RPMI7951 (cell line): ENCODE results near the gene CREBL2. TPM values are rescaled to one million over a fixed set of nuclear protein-coding genes. Genes with fewer than 3 reads are reported as not detected.
"Not testable (repeated sequence)": the region's sequence is repeated elsewhere in the genome, so short reads cannot be mapped to it uniquely, and the experiment has no call there.

Source experiments
- DNase-seq: peaks from one replicate; pipeline ENCODE4 v3.0.0-alpha.2; 2012; ENCODE audit warnings: low read depth
- total RNA-seq: library from RNA; depleted of rRNA; stranded (reverse); fragments of >200 nt; shearing (Covaris generic); gene quantifications from 2 replicates; pipeline ENCODE4 v1.2.3, GENCODE V29; 2014

Gene CREBL2
- total RNA-seq, 1 experiment from 2014 or later: 25.4 TPM

GRCh38 chr12:12635651-12636050 is 24.0 kb downstream of the CREBL2 start:
- no peak for DNase-seq

DNA sequence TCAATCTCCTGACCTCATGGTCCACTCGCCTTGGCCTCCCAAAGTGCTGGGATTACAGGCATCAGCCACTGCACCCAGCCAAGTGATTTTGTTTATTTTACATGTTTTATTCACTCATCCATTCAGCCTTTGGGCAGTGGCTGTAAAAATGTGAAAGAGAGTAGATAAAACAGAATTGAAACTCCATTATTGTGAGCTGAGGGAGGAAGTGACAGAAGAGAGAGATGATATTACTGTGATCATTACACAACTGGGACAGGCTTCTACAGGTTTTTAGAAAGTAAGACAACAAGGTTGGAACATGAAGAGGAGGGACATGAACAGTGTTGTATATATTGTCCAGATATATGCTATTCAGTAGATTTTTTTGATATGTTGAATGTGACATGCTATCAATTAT is 25.0 kb downstream of the CREBL2 start:
- no peak for DNase-seq

DNA sequence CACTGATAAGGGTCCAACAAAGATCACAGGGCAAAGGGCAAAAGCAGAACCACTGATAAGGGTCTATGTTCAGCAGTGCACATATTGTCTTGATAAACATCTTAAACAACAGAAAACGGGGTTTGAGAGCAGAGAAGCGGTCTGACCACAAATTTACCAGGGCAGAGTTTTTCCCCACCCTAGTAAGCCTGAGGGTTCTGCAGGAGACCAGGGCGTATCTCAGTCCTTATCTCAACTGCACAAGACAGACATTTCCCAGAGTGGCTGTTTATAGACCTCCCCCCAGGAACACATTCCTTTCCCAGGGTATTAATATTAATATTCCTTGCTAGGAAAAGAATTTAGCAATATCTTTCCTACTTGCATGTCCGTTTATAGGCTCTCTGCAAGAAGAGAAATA is 28.3 kb downstream of the CREBL2 start:
- not testable (repeated sequence) for DNase-seq

DNA sequence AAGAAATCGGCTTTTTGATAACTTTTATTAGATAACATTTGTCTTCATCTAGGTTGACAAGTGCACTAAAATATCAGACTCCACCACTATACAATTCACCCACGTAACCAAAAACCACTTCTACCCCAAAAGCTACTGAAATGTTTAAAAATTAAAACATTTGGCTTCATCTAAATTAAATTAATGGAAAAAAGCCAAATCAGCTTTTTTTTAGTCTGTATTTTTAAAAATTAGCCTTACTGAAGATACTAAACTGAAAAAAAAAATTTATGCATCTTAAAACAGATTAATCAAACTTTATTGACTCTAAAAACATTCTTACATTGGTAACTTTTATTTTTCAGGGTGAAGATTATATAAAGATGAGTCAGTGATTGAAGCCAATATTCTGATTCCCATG is 30.0 kb downstream of the CREBL2 start:
- DNase-seq: no peak

DNA sequence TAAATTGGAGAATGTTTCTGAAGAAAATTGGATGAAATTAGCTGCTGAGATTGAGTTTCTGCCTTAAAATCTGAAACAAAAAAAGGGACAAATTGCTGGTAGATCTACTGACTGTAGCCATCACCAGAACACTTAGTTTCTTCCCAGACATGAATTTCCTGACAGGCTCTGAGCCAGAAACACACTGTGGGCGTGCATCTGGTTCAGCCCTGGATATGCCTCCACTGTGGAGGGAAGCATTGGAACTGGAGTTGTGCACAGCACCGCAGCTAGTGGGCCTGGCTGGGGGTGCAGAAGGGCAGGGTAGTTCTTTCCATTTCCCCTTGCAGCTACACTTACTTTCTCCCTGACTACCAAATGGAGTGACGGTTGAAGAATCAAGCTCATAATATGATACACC is 31.2 kb downstream of the CREBL2 start:
- no peak for DNase-seq

- peak; percentile 39 for DNase-seq
Measured at GRCh38 chr12:12645485-12645884, 33.8 kb downstream of the CREBL2 start.

DNA sequence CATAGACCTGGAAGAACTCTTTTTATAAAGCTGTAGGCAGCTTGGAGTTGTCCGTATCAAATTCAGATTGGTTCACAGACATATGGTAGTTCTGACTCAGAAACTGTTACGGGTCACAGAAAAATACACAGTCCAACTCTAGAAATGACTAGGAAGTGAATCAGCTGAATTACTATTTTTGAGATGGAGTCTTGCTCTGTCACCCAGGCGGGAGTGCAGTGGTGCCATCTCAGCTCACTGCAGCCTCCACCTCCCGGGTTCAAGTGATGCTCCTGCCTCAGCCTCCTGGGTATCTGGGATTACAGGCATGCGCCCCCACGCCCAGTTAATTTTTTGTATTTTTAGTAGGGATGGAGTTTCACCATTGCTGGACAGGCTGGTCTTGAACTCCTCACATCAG is 34.3 kb downstream of the CREBL2 start:
- peak; percentile 76 for DNase-seq

- no peak for DNase-seq
Measured at GRCh38 chr12:12646483-12647072, 34.9 kb downstream of the CREBL2 start.

- no peak for DNase-seq
Measured at GRCh38 chr12:12648284-12648683, 36.6 kb downstream of the CREBL2 start.

DNA sequence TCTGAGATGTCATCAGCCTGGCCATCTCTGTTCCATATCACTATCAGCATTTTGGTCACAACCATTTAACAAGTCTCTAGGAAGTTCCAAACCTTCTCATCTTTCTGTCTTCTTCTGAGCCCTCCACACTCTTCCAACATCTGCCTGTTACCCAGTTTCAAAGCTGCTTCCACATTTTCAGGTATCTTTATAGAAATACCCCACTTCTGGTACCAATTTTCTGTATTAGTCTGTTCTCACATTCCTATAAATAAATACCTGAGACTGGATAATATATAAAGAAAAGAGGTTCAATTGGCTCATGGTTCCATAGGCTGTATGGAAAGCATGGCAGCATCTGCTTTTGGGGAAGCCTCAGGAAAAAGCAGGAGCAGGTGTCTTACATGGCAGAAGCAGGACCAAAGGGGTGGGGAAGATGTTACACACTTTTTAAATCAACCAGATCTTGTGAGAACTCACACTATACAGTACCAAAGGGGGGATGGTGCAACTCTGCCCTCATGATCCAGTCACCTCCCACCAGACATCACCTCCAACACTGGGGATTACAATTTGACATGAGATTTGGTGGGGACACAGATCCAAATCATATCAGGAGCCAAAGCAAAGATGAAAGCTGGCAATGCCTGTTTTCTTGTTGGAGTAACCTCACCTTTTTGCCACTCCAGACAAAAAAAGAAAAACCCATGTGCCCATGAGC is 37.4 kb downstream of the CREBL2 start:
- DNase-seq: no peak

DNA sequence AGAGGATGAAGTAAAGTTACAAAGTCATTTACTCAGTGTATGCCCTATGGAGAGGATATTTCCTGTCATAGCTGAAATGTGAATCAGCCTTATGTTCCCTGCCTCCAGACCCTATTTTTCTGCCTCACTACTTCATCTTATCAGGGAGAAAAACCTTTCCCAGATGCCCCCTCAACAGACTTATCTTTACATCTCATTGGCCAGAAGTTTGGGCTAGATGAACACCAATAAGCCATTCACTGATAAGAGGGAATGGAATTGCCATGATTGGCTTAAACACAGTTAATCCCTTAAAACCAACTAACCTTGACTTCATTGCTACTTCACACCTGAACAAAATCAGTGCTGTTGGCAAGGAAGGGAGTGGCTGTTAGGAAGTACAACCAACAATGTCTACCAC is 40.1 kb downstream of the CREBL2 start:
- no peak for DNase-seq

DNA sequence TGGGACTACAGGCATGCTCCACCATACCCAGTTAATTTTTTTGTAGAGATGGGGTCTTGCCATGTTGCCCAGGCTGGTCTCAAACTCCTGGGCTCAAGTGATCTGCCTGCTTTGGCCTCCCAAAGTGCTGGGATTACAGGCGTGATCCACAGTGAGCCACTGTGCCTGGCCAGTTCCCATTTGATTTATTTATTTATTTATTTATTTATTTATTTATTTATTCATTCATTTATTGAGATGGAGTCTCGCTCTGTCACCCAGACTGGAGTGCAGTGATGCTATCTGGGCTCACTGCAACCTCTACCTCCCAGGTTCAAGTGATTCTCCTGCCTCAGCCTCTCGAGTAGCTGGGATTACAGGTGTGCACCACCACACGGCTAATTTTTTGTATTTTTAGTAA is 41.0 kb downstream of the CREBL2 start:
- DNase-seq: not testable (repeated sequence)

DNA sequence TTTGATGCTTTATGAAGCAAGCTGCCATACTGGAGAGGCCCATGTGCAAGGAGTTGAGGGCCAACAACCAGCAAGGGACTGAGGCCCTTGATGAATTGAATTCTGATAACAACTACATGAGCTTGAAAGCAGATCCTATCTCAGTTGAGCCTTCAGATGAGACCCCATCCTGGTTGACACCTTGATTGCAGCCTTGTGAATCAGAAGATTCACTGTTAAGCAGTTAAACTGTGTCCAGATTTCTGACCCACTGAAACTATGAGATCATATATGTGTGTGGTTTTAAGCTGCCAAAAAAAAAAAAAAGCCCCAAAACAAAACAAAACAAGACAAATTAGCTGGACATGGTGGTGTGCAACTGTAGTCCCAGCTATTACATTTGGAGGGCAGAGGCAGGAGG is 42.2 kb downstream of the CREBL2 start:
- DNase-seq: no peak

DNA sequence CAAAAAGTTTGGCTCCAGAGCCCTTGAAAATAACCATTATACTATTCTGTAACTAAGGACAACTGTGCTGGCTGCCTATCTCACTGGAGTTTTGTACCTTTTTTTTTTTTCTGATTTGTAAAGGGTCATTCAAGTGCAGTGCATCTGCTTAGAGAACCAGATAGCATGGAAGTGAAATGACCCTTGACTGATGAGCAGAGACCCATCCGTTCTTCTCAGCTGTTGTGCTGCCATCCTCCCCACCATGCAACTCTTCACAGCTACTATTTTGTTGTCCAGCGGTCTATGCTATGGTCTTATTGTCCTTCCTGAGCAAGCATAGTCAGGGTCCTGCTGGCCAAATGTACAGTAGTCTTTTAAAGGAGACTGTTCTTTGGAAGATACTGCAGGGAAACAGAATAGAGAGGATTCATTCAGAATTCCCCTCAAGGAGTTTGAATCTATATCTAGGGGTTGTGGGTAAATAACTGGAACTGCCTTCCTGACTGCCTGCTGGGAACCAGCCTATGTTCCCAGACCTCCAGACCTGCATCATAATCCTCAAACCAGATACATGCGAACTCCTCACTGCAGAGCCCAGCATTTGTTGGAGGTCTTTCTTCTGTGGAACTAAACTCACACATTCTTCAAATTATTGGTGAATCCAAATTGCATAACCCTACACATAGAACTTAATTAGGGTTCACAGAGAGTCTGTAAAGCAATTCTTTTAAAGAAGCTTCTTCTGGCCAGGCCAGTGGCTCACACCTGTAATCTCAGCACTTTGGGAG is 43.2 kb downstream of the CREBL2 start:
- no peak for DNase-seq

- no peak for DNase-seq
Measured at GRCh38 chr12:12660201-12660600, 48.5 kb downstream of the CREBL2 start.

GRCh38 chr12:12661086-12661856 is 49.6 kb downstream of the CREBL2 start:
- DNase-seq: peak; percentile 62

- DNase-seq: no peak
Measured at GRCh38 chr12:12663644-12664294, 52.1 kb downstream of the CREBL2 start.

- no peak for DNase-seq
Measured at GRCh38 chr12:12665194-12665593, 53.5 kb downstream of the CREBL2 start.

DNA sequence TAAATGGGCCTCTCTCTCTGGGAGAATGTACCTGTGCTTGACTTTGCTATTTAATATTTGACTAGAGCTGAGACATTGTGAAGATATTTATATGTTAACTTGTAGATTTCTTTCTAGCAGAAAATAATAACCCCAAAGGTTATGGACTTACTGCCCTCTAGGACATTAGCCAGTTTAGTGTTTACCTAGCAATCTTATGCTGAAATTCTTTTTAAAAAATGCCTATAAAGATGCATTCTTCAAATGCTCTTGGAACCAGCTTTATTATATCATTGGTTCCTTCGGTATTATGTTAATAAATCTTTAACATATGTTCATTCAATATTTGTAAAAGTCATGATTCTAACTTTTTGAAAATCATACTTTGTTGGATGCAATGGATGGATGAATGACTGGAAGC is 56.3 kb downstream of the CREBL2 start:
- DNase-seq: no peak

GRCh38 chr12:12669020-12669419 is 57.3 kb downstream of the CREBL2 start:
- DNase-seq: no peak

DNA sequence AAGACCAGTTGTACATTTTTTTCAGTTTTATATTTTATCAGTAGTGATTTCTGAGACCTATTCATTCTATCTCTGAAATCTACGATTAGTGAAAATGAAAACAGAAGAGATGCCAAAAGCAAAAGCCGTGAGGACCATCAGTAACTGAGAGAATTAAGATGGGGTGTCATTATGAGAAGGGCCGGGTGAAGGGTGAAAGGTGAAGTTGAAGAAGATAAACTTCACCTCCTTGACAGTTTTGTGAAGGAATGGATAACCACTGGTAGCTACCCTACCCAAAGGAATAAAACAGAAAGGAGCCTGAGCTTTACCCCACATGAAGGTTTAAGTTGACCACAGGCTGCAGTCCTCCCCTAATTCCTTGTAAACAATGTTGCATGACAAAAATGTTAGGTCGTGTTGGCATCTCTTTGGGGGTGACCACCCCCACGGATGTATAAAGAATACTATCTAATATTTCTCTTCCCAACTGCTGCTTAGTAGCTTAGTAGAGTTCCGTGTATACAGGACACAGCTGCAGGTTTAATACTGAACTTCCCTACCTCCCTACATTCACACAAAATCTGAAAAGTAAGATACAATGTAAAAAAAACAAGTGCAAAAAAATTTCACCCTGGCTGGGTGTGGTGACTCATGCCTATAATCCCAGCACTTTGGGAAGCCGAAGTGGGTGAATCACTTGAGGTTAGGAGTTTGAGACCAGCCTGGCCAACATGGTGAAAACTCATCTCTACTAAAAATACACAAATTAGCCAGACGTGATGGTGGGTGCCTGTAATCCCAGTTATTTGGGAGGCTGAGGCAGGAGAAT is 60.4 kb downstream of the CREBL2 start:
- DNase-seq: peak; percentile 64
